K562 (cell line): ENCODE results near the gene ZPR1. TPM values are rescaled to one million over a fixed set of nuclear protein-coding genes. Genes with fewer than 3 reads are reported as not detected.
A peak's percentile ranks its signal among the peaks of the same experiment; 100 is the strongest.

Source experiments
- ATAC-seq: fragments of 200-7000 bp; cut with Tn5 transposase; 3 replicates; pipeline ENCODE4 v1.9.1; 2020; ENCODE audit warnings: moderate library complexity
- BruUV-seq: library from RNA; stranded (reverse); fragments of 400-500 nt; replicated peaks from 2 replicates; lab custom pipeline; 2021; lab: Mats Ljungman, UMichigan
- CTCF ChIA-PET: fragments of 300-600 bp; formaldehyde crosslinking; extraction: SDS; loops from one replicate; lab custom pipeline; 2021; ENCODE audit warnings: low intra/inter-chr PET ratio; lab: Yijun Ruan, JAX
- POLR2A ChIA-PET: fragments of 300-600, 350-650 bp; sonication (Branson Sonifier 250); formaldehyde crosslinking; extraction: SDS; loops from one replicate; lab custom pipeline; 2021; ENCODE audit warnings: antibody characterized with exemption, inconsistent platforms; lab: Yijun Ruan, JAX
- DNase-seq, 4 experiments: peaks; one replicate each; pipeline versions ENCODE4 v3.0.0 to v3.0.0-alpha.2; 2011 to 2018; ENCODE audit warnings: low spot score in 3 of 4, mixed read lengths in 3 of 4; ENCODE audit errors: extremely low read depth in 1 of 4
- FAIRE-seq: peaks from 2 replicates; lab custom pipeline; 2011; peaks lifted over from hg19 to GRCh38; lab: Jason Lieb, UNC
- H2AFZ ChIP-seq: 2 replicates; pipeline ENCODE4 v1.6.0; 2011; ENCODE audit warnings: low read depth, low read length, control low read depth, inconsistent platforms
- H3K27ac ChIP-seq: fragments of 200-600 bp; 3 replicates; pipeline ENCODE4 v1.8.0; 2011; ENCODE audit warnings: low read depth, mild to moderate bottlenecking, control low read depth, inconsistent platforms, low read length, moderate library complexity, mixed read lengths; ENCODE audit errors: extremely low read depth
- H3K27me3 ChIP-seq, 2 experiments: fragments of 300-600 bp in 1 of 2; 2 replicates in 1 of 2; 3 replicates in 1 of 2; pipeline versions ENCODE4 v1.6.0 to v1.8.0; 2011; ENCODE audit warnings: inconsistent platforms in 2 of 2, low read length in 2 of 2, mild to moderate bottlenecking in 1 of 2, mixed read lengths in 1 of 2, moderate library complexity in 1 of 2; ENCODE audit not compliant: control insufficient read depth in 2 of 2, insufficient read depth in 2 of 2
- H3K36me3 ChIP-seq: fragments of 300-600 bp; 3 replicates; pipeline ENCODE4 v1.8.0; 2011; ENCODE audit warnings: mild to moderate bottlenecking, low read length, inconsistent platforms; ENCODE audit not compliant: control insufficient read depth, insufficient read depth
- H3K4me1 ChIP-seq, 2 experiments: fragments of 200-600 bp in 1 of 2; replicated peaks in 1 of 2; 2 replicates in 1 of 2; 3 replicates in 1 of 2; pipeline versions ENCODE4 v1.5.1 to v1.8.0; 2011; ENCODE audit warnings: inconsistent platforms in 2 of 2, low read length in 2 of 2, mild to moderate bottlenecking in 1 of 2, mixed read lengths in 1 of 2, moderate library complexity in 1 of 2; ENCODE audit not compliant: control insufficient read depth in 2 of 2, insufficient read depth in 2 of 2
- H3K4me2 ChIP-seq: 2 replicates; pipeline ENCODE4 v1.6.1; 2011; ENCODE audit warnings: low read length, control low read depth, inconsistent platforms, mixed read lengths; ENCODE audit not compliant: insufficient read depth
- H3K4me3 ChIP-seq: fragments of 200-600 bp; sonication (generic), shearing (Covaris generic); 2 replicates; pipeline ENCODE4 v1.5.1; 2016; ENCODE audit warnings: control low read depth, inconsistent platforms
- H3K79me2 ChIP-seq: fragments of 200-600 bp; 3 replicates; pipeline ENCODE4 v1.8.0; 2011; ENCODE audit warnings: low read length, inconsistent platforms; ENCODE audit not compliant: control insufficient read depth, insufficient read depth
- H3K9ac ChIP-seq, 2 experiments: 2 replicates each; pipeline versions ENCODE4 v1.6.0 to v1.6.1; 2011; ENCODE audit warnings: low read depth in 2 of 2, low read length in 2 of 2, control low read depth in 1 of 2, inconsistent platforms in 1 of 2, mild to moderate bottlenecking in 1 of 2, mixed read lengths in 1 of 2; ENCODE audit not compliant: insufficient read depth in 1 of 2
- H3K9me1 ChIP-seq: one replicate; pipeline ENCODE4 v1.6.0; 2011; ENCODE audit warnings: inconsistent platforms, mild to moderate bottlenecking, low read length, moderate library complexity; ENCODE audit not compliant: control insufficient read depth, insufficient read depth
- H3K9me3 ChIP-seq: replicated peaks from 2 replicates; pipeline ENCODE4 v1.5.1; 2011; ENCODE audit warnings: low read depth, low read length, inconsistent platforms; ENCODE audit not compliant: control insufficient read depth, insufficient read depth
- H4K20me1 ChIP-seq: replicated peaks from 2 replicates; pipeline ENCODE4 v1.6.1; 2011; ENCODE audit warnings: low read length, inconsistent platforms, mixed read lengths; ENCODE audit not compliant: control insufficient read depth, insufficient read depth
- BRCA1 ChIP-seq, 2 experiments: fragments of 450-650 bp in 1 of 2; sonication (generic) in 1 of 2; formaldehyde crosslinking in 1 of 2; IDR thresholded peaks; 2 replicates each; pipeline versions ENCODE4 v1.5.0 to v1.6.1; 2017 to 2020; ENCODE audit warnings: mild to moderate bottlenecking in 1 of 2, missing genetic modification reagents in 1 of 2
- CBX3 ChIP-seq, 2 experiments: IDR thresholded peaks; 1 replicate in 1 of 2; 2 replicates in 1 of 2; pipeline ENCODE4 v1.6.1; 2012; ENCODE audit warnings: inconsistent platforms in 2 of 2, low read length in 2 of 2, borderline replicate concordance in 1 of 2, control low read depth in 1 of 2
- EGR1 ChIP-seq: fragments of 450-650 bp; conservative IDR thresholded peaks from 2 replicates; pipeline ENCODE4 v1.6.1; 2017; ENCODE audit warnings: mild to moderate bottlenecking
- FOXA3 ChIP-seq, 2 experiments: fragments of 450-650 bp in 1 of 2; sonication (generic) in 1 of 2; formaldehyde crosslinking; IDR thresholded peaks in 1 of 2; conservative IDR thresholded peaks in 1 of 2; 2 replicates each; pipeline versions ENCODE4 v1.4.0 to v1.8.0; 2020 to 2022; ENCODE audit warnings: mild to moderate bottlenecking in 2 of 2, missing genetic modification reagents in 1 of 2
- ILF3 ChIP-seq: fragments of 450-650 bp; IDR thresholded peaks from 2 replicates; pipeline ENCODE4 v1.6.1; 2018; ENCODE audit warnings: antibody characterized with exemption, mild to moderate bottlenecking, moderate library complexity, borderline replicate concordance
- NONO ChIP-seq, 2 experiments: fragments of 200-400 bp in 1 of 2; fragments of 450-650 bp in 1 of 2; formaldehyde crosslinking in 1 of 2; IDR thresholded peaks; 2 replicates each; pipeline ENCODE4 v1.6.1; 2017; ENCODE audit warnings: low read depth in 2 of 2, mild to moderate bottlenecking in 2 of 2, moderate library complexity in 2 of 2, low read length in 1 of 2
- NR2C1 ChIP-seq, 2 experiments: fragments of 450-650 bp; IDR thresholded peaks; 2 replicates each; pipeline ENCODE4 v1.6.1; 2017; ENCODE audit warnings: mild to moderate bottlenecking in 2 of 2, antibody characterized with exemption in 1 of 2, inconsistent platforms in 1 of 2, missing compliant biosample characterization in 1 of 2, missing genetic modification characterization in 1 of 2
- SUPT5H ChIP-seq: fragments of 450-650 bp; IDR thresholded peaks from 2 replicates; pipeline ENCODE4 v1.6.1; 2016
- TBL1XR1 ChIP-seq, 2 experiments: IDR thresholded peaks; 2 replicates each; pipeline ENCODE4 v1.6.1; 2012; ENCODE audit warnings: improper control_type of control experiment in 2 of 2, low read length in 2 of 2, mild to moderate bottlenecking in 1 of 2
- XRCC4 ChIP-seq: IDR thresholded peaks from one replicate; pipeline ENCODE4 v1.6.1; 2011; ENCODE audit not compliant: insufficient read depth, insufficient read length; ENCODE audit errors: extremely low read depth
- WGBS: fragments of 100-300 bp; shearing (Covaris generic); methylation state at CpG from one replicate; pipeline ENCODE4 v1.1.6; 2016; ENCODE audit warnings: low coverage, mixed read lengths; ENCODE audit not compliant: insufficient coverage; ENCODE audit errors: missing lambda C conversion rate; 5-methylcytosine and 5-hydroxymethylcytosine counted together
- in situ Hi-C: fragments of 300-500 bp; cut with MboI; formaldehyde crosslinking; loops from 4 replicates; pipeline ENCODE4 v1.15.0; 2018; ENCODE audit warnings: inconsistent platforms, mixed read lengths
- intact Hi-C: fragments of 100-400 bp; cut with micrococcal nuclease; formaldehyde crosslinking; loops from 2 replicates; pipeline ENCODE4 v1.14.2; 2022
- polyA plus RNA-seq, 8 experiments: library from polyadenylated mRNA; depleted of rRNA in 4 of 8; stranded (reverse) in 5 of 8; unstranded in 3 of 8; fragments of >200 nt; fragmentation: Nextera tagmentation in 2 of 8; fragmentation: Illumina TruSeq in 1 of 8; extraction: Ambion mirVana in 2 of 8; extraction: Trizol in 1 of 8; gene quantifications; 2 replicates each; pipeline versions ENCODE4 v1.2.1 to v1.2.3, GENCODE V29; 2011 to 2014; ENCODE audit warnings: inconsistent platforms in 1 of 8, missing spikeins in 1 of 8
- total RNA-seq, 7 experiments: library from RNA; depleted of rRNA in 6 of 7; stranded (reverse); fragments of >200 nt in 6 of 7; fragmentation: Illumina TruSeq in 2 of 7; extraction: Trizol in 2 of 7; gene quantifications; 2 replicates each; pipeline versions ENCODE4 v1.2.1 to v1.2.3, GENCODE V29; 2011 to 2021; ENCODE audit warnings: low replicate concordance in 1 of 7

ZPR1 gene
- total and polyA plus RNA-seq, 9 of the 15 experiments (the other 6 are each of a cell fraction or from before 2014, with no cell fraction given): 13.0 to 120 (median 83.8) TPM

GRCh38 chr11:116775975-116776374 is 11.8 kb downstream of the ZPR1 start:
- DNase-seq: no peak
- H3K4me1 ChIP-seq: peaks cover 14 to 40% of the 10 kb centered on the region in 2 experiments; a peak in 4 of 5 replicates
- no peak for ATAC-seq
- peaks cover 18% of the 10 kb centered on the region for H3K79me2 ChIP-seq
- H3K9me1 ChIP-seq: peaks cover 6% of the 10 kb centered on the region
- H3K27ac ChIP-seq: 0 out of 3 replicates have a peak overlapping the region, but pooled peaks have one; percentile 31
- WGBS: 89% methylated on average over 5 of the region's 5 CpGs
- no peaks in the 10 kb centered on the region for H3K27me3 ChIP-seq
- H3K36me3 ChIP-seq: peaks cover 48% of the 10 kb centered on the region
- no TSS peak for BruUV-seq
- no peak overlapping the region for H3K4me3 ChIP-seq
- ChIA-PET CTCF (no interaction called here), POLR2A (interaction anchor here (2.5 kb wide), 1 partner anchor 11 kb away, joined by 15 read pairs; the partner anchor contains the start of gene ZPR1)
- in situ Hi-C loops (no loop called here), intact Hi-C loops (no loop called here)
- peak overlapping the region; percentile 14; the same call in 1 of the 2 replicates for H3K4me2 ChIP-seq
- FAIRE-seq: no peak
- H3K9ac ChIP-seq: no peak overlapping the region
- H4K20me1 ChIP-seq: peaks cover 5% of the 10 kb centered on the region; the same call in 1 of the 2 replicates
- H2AFZ ChIP-seq: no peak overlapping the region
- TF ChIP-seq NONO (IDR thresholded peaks at IDR 0.05; ENCODE audit: low read depth in 2 of 2, low read length in 1 of 2) (no peak), EGR1 (no peak), NR2C1 (IDR thresholded peaks at IDR 0.05) (no peak), NR2C1 (tag; IDR thresholded peaks at IDR 0.05) (no peak), ILF3 (no peak), TBL1XR1 (IDR thresholded peaks at IDR 0.05; ENCODE audit: low read length in 2 of 2) (no peak), BRCA1 (IDR thresholded peaks at IDR 0.05) (no peak), BRCA1 (CRISPR knock-in tag; IDR thresholded peaks at IDR 0.05) (no peak), SUPT5H (0 out of 2 replicates have a peak, but pooled peaks have one; percentile 47), FOXA3 (CRISPR knock-in tag; conservative IDR thresholded peaks at IDR 0.05 in 1 of 2, IDR thresholded peaks at IDR 0.05 in 1 of 2) (0 out of 4 replicates have a peak, but pooled peaks of 1 of the 2 experiments have one; percentile 30), CBX3 (IDR thresholded peaks at IDR 0.05; ENCODE audit: borderline replicate concordance in 1 of 2, low read length in 2 of 2) (no peak), XRCC4 (no peak)
- H3K9me3 ChIP-seq: no peaks in the 10 kb centered on the region
